ENCODE data around the gene L3MBTL1.

Gene L3MBTL1

GRCh38 chr20:43536041-43536816 is 28.7 kb downstream of the L3MBTL1 start:
- DNase-seq, result no peak

DNA sequence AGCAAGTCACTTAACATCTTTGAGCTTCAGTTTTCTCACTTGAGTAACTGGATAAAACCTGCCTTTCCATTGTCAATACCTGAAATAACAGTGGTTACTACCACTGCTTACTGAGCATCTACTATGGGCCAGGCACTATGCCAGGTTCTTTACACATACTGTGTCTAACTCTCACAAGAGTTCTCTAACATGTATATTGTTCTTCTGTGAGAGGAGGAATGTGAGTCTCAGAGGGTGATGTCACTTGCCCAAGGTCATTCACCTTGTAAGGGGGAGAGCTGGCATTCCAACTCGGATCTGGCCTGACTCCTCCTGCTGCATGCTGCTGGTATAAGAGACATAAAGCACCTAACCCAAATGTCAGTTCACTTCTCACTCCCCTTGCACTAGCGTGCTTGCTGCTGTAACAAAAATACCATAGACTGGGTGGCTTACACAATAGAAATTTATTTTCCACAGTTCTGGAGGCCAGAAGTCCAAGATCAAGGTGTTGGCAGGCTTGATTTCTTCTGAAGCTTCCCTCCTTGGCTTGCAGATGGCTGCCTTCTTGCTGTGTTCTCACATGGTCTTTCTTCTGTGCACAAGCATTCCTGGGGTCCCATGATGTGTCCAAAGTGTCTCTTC is 29.4 kb downstream of the L3MBTL1 start:
- DNase-seq, result no peak

DNA sequence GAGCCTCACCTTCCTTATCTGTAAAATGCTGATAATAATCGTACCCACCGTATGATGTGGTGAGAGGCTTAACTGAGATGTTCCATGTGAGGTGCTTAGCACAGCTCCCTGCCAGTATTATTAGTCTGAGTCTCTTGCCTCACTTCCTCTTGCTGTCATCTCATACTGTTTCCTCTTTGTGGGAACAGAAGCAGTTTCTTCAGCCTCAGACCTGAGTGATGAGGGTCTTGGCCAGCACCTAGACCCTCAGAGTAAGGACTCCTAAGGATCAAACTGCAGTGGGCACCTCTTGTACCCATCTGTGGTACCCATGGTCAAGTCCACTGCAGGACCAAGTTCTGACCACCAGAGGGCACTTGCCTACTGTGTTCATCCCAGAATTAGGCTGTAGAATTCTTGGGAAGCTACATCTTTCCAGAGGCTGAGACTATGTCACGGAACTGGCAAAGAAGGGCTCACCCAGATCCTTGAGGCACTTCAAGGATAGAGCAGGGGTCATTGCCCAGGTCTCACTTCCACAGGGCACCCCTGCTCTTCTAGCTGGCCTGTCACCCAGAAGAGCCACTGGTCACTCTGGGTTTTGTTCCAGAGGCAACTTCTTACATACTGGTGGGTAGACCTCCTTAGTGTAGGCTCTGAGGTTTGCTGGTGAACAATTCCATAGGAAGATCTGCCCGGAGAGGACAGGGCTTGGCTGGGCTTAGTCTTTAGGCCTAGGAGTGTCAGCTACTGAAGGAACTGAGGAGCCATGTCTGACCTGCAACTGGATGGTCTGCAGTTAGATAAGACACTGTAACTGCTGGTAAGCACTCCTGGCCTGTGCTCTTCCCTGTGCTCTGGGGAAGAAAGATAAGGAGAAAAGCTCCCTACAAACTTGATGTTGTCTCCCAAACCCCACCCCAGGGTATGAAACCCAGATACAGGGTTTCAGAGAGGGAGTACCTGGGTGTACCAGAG is 30.7 kb downstream of the L3MBTL1 start:
- DNase-seq, result peak; percentile 83

GRCh38 chr20:43538878-43539700 is 31.6 kb downstream of the L3MBTL1 start:
- DNase-seq, result no peak

DNA sequence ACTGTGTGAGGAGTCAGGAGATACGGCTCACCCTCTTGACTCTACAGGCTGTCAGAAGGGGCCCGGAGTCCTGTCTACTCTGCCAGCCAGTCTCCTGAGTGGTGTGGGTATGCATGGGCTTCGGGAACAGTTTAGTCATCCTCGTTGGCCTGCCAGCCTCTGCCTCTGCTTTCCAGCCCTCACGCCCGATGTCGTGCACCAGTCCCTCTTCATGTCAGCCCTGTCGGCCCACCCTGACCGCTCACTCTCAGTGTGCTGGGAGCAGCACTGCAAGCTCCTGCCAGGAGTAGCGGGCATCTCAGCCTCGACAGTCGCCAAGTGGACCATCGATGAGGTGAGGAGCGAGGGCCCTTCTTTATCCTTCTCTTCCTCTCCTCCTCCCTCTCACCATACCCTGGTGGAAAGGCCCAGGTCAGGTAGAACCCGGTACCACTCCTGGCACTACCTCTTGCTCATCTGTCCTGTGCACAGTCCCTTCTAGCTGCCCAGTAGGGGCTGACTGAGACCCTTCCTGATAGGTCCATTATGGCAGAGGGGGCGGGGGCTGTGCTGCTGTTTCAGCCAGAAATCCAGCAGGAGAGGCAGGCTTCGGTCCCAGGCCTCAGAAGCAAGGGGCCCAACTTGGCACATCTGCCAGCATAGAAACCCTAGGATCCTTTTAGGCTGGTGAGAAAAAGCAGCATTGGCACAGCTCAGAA is 32.6 kb downstream of the L3MBTL1 start:
- no peak for DNase-seq

- DNase-seq, result no peak
Observed at GRCh38 chr20:43540673-43541060, 33.2 kb downstream of the L3MBTL1 start.

DNA sequence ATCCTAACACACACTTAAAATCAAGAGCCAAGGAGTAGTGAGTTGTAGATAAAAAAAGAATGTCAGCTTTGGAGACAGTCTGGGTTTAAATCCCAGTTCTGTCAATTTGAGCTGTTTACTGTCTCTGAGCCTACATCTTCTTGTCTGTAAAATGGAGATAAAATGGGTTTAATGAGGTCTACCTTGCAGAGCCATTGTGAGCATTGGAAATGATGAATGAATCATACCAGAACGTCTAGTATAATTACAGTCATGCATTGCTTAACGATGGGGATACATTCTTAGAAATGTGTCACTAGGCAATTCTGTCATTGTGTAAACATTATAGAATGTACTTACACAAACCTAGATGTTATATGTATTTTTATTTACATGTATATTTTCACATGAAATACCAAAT is 33.7 kb downstream of the L3MBTL1 start:
- DNase-seq, result no peak

DNA sequence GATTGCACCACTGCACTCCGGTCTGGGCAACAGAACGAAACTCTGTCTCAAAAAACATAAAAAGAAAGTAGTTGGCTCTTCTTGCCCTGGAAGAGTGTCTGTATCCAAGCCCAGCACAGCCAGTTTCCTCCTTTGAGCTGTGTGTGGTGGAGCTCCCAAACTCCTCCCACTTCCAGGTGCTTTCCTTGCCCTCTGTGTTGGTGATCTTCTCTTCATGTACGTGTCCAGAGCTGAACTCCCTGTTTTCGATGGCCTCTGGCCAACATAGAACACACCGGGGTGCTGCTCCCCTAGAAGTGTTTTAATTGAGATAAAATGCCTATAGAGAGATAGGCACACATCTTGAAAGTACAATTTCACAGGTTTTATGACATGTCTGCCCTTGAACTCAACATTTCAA is 34.7 kb downstream of the L3MBTL1 start:
- no peak for DNase-seq

GRCh38 chr20:43542674-43543073 is 35.2 kb downstream of the L3MBTL1 start:
- no peak for DNase-seq

GRCh38 chr20:43543138-43543537 is 35.6 kb downstream of the L3MBTL1 start:
- DNase-seq, result no peak

DNA sequence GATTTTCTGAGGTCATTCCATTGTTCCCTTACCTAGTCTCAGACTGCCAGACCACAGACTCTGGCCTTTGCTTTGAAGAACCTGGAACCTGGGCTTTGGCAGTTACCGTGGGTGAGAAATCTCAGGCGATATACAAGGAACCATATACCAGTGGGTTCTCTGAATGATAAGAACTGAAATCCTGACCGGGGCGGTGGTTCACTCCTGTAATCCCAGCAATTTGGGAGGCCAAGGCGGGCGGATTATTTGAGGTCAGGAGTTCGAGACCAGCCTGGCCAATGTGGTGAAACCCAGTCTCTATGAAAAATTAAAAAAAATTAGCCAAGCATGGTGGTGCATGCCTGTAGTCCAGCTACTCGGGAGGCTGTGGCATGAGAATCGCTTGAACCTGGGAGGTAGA is 37.0 kb downstream of the L3MBTL1 start:
- DNase-seq, result no peak

DNA sequence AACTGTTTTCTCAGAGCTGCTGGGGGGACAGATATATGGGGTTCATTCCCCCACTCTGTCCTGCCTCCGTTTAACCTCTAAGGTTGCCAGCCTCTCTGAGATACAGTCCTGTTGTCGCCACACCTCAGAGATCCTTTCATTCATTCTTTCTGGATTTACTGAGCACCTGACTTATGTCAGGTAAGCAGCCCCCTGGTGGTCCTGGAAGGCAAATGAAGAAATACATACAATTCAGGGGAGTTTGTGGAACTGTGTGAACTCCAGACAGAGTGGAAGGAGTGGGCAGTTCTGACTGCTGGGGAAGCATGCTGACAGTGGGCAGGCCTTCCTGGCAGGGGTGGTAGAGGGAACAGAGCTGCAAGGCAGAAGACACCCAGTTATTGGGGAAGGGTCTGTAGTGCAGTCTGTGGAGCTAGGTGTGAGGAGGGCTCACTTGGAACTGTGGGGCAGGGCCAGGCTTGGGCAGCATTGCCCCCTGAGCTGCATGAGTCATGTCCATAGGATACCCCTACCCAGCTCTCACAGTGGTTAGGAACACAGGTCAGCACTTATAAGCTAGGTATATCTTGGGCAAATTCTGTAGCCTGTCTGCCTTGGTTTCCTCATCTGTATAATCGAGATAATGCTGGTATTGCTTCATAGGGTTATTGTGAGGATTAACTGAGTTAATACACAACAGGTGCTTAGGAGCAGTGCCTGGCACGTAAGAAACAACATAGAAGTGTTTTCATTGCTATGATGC is 38.5 kb downstream of the L3MBTL1 start:
- no peak for DNase-seq

DNA sequence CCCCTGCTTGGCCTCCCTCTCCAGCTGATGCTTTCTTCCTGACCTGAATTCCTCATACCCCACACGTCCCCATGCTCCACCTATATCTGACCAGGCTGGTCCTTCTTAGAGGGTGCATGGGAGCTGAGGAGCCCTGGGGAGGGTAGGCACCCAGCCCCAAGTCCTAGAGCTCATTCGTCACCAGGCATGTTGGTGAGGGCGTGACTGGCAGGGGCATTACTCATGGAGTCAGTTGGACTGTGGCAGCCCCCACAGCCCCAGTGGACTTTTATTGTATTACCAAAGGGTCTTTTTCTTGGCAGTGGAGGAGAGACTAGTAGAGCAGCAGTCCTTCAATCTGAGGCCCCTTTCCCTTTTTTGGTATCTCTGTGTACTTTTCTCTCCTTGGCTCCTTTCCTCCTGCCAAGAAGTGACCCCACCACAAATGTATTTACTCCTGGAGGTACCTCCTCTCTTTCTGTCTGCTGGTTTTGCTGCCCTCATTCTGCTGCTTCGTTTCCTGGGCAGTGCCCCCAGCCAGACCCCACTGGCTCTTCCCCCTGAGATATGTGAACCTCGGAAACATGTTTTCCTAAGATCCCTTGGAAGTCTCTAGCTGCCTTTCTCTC is 40.9 kb downstream of the L3MBTL1 start:
- no peak for DNase-seq

DNA sequence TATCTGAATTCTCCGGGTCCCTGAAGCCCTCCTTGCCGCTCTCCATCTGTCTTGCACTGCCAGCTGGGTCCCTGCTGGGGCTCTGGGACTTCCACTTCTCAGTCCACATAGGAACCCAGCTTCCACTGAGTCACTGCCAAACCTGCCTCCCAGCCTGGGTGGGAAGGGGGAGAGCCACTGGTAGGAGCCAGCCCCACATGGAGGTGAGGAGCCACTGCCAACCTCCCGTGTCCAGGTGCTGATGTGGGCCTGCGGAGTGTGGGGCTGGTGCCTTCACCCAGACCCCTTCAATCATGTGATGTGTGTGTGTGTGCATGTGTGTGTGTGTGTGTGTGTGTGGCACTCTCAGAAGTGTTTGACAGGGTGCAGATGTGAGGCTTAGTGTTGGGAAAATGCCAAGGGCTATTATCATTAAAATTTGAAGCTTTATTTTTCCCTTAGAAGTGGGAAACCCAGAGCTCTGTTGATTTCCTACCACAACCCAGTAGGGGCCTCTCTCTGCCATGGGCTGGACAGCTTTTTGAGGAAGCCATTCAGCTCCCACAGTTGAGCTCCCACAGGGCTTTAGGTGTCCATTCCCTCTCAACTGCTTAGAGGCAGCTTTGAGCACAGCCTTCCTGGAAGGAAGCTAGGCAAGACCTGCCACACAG is 42.0 kb downstream of the L3MBTL1 start:
- no peak for DNase-seq

DNA sequence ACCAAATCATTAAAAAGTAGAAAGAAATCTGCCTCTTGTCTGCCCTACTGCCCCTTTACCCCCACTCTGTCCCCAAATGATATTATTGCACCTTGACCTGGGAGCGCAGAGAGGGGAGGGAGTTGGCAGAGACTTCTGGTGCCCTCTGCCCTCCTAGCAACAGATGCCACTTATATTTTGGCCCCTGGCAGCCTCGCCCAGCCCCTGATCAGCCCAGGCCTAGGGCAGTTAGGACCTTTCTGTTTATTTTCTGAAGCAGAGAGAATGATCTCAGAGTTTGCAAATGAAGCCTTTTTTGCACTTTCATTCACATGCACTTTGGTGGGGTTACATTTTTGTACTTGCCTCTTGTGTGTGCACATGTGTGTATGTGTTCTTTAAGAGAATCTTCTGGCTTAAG is 43.0 kb downstream of the L3MBTL1 start:
- no peak for DNase-seq

DNA sequence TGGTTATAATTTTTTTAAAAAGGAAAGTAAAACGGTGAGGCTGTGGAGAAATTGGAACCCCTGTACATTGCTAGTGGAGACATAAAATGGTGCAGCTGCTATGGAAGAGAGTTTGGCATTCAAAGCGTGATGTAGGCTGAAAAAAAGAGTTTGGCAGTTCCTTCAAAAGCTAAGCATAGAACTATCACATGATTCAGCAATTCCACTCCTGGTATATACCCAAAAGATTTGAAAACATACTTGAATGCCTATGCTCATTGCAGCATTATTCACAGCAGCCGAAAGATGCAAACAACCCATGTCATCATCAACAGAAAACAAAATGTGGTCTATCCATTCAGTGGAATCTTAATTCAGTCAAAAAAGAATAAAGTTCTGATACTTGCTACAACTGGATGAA is 46.9 kb downstream of the L3MBTL1 start:
- DNase-seq, result no peak

- no peak for DNase-seq
Observed at GRCh38 chr20:43558412-43559146, 51.1 kb downstream of the L3MBTL1 start, which contains the start of gene SGK2. TSS of gene SGK2 (plus strand) at chr20:43559027. CDS start at chr20:43566496, 7,469 bp downstream.

DNA sequence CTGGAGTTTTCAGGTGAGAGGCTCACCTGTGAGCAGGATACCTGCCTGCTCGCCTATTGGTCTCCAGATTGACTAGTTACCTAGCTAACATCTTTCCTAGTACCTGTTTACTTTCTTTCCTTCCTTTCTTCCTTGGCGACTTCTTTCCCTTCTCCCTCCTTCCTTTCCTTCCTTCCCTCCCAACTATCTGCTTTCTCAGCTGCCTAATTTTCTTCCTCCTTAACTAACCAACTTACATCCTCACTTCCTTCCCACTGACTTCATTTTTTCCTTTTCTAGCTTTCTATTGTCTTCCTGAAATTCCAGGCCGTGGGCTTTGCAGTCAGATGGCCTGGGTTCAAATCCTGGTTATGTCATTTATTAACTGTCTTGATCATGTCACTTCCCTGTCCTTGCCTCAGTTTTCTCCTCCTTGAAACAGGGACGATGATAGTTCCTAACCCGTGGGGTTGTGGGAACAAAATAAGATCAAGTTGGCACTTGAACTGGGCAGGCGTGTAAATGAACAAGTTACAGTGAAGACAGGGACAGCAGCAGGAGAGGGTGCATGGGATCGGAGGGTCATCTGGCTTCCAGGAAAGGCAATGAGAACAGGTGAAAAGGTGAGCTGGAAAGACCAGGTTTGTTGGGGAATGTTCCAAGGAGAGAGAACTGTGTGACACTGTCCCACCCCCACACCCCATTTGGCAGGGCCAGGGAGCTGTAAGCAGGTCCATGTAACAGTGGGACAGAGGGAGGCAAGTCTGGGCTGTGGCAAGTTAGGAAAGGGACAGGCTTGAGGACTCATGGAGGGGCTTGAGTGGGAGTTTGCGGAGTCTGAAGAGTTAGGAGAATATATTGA is 51.9 kb downstream of the L3MBTL1 start:
- DNase-seq, result no peak
